Cortex of kidney (tissue), 1 donor: Measurements from ENCODE around the gene SUGP1.
"Not testable (repeated sequence)": the region's sequence is repeated elsewhere in the genome, so short reads cannot be mapped to it uniquely, and the experiment has no call there.

Source experiments
- DNase-seq: peaks from one replicate; lab custom pipeline; 2025; lab: John Stamatoyannopoulos, UW

SUGP1 gene

DNA sequence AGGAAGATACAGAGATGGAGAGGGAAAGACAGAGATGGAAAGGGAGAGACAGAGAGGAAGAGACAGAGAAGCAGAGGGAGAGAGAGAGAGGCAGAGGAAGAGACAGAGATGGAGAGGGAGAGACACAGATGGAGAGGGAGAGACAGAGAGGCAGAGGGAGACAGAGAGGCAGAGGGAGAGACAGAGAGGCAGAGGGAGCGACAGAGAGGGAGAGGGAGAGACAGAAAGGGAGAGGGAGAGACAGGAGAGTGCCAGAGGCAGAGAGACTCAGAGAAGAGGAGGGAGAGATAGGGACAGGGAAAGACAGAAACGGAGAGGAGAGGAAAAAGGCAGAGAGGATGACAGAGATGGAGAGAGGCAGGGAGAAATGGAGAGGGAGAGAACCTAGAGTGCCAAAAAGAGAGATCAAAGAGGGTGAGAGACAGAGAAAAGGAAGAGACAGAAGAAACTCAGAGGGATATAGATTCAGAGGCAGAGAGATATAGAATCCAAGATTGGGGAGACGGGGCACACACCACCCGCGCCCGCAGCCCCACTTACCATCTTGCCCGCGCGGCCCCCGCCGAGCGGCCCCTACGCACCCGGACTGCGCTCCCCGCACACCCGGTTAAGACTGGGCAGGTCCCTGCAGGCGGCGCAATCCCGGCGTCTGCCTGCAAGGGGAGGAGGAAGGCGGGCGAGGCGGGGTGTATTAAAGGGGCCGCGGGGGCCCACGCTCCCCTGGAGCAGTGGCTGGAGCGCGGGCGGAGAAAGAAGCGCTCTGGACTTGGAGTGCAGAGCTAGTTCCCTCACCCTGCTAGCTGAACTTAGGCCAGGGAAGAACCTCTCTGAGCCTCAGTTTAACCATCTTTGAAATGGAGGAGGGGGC, 57.9 kb downstream of the SUGP1 start:
- no peak for DNase-seq

DNA sequence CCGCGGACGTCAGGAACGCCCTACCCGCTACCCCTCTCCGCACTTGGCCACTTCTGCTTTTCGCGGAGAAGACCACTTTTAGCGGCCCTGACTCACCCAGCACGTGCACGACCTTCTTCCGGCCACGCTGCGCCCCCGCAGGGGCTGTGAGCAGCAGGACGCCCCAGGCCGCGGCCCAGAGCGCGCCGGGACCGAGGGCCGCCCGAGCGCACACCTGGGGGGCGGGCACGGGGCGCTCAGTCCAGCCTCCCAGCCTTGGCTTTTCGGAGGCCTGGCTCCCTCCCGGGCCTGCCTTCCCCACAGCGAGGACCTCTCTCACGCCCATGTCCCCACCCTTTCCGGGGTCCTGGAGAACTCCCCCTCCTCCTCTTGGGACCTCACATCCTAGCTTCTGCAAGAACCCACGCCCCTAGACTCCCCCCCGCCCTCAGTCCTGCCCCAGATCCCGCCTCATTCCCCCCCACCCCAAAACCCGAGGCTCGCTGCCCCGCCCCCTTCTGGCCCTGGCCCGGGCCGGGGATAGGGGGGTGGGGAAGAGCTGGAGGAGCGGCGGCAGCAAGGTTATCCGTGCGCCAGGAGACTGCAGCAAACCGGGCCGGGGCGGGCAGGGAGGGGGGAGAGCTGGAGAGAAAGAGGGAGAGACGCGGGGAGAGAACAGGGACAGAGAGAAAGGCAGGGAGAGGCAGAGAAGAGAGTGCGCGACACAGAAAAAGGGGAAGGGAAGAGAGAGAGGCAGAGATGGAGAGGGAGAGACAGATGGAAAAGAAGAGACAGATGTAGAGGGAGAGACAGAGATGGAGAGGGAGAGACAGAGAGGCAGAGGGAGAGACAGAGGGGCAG, 58.7 kb downstream of the SUGP1 start:
- no peak for DNase-seq

DNA sequence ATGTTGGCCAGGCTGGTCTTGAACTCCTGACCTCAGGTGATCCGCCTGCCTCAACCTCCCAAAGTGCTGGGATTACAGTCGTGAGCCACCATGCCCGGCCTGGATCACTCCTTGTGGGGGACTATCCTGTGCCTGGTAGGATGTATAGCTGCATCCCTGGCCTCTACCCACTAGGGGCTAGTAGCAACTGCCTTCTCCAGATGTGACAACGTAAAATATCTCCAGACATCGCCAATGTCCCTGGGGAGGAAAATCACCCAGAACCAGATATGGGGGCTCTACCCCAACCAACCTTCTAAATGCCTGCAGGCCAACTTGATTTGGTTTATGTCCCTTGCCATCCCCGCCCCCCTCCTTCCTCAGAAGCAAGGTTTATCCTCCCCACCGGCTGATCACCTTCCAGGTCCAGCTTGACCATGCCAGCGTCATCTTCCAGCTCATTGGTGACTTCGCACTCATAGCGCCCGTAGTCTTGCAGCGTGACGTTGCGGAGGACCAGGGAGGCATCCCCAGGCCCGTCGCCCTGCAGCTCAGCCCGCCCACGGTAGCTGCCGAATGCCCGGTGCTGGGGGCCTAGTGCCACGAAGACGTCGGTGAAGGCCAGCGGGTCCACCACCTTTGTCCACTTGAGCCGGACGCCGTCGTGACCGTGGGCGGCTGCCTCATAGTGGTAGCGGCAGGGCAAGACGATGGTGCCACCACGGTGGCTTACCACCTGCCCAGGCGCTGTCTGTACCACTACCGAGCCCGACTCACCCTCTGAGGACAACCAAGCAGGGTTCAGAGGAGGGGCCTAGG, 59.7 kb downstream of the SUGP1 start:
- no peak for DNase-seq

DNA sequence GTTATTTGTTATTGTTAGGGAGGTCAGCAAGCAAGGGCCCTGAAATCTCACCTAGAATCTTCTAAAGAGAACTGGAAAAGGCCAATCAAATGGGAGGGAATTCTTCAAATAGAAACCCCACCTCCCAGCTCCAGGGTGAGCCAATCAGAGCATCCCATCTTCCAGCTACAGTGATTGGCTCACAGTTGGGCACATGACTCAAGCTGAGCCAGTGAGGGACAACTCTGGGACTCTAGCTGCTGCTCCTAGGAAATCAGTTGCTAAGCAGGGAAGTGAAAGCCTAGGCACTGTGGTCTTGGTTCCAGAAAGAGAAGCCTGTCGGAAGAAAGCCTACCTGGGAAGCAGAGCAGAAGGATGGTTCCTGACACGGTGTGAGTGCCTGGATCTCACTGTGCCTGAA, 60.6 kb downstream of the SUGP1 start:
- no peak for DNase-seq

DNA sequence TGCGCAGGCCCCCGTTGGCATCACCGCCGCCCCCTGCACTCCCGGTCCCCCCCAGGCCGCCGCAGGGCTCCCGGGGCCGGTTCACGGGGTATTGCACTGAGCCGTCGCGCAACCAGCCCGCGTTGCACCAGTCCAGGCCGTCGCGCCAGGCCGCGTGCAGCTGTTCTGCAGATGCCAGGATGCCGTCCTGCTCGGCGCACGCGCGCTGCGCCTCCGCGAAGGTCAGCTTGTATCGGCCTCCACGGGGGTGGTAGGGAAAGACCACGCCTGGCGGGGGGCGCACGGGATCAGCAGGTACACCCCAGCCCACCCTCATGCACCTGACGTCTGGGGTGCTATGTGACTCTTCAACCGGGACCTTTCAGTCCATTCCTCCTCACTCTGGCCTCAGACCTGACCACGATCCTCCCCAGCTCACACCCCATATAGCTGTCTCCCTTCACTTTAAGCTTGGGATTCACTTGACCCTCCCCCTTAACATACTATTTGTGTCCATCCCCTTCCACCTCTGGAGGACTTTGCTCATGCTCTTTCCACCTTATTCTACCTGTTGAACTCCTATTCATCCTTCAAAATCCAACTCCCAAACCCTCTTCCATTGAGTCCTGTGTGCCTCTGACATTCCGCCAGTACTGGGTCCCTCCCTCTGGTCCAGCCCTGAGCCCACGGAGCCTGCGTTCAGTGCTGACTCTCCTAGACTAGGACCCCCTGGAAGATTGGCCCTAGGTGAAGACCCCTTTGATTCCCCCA, 61.5 kb downstream of the SUGP1 start:
- DNase-seq, result no peak

DNA sequence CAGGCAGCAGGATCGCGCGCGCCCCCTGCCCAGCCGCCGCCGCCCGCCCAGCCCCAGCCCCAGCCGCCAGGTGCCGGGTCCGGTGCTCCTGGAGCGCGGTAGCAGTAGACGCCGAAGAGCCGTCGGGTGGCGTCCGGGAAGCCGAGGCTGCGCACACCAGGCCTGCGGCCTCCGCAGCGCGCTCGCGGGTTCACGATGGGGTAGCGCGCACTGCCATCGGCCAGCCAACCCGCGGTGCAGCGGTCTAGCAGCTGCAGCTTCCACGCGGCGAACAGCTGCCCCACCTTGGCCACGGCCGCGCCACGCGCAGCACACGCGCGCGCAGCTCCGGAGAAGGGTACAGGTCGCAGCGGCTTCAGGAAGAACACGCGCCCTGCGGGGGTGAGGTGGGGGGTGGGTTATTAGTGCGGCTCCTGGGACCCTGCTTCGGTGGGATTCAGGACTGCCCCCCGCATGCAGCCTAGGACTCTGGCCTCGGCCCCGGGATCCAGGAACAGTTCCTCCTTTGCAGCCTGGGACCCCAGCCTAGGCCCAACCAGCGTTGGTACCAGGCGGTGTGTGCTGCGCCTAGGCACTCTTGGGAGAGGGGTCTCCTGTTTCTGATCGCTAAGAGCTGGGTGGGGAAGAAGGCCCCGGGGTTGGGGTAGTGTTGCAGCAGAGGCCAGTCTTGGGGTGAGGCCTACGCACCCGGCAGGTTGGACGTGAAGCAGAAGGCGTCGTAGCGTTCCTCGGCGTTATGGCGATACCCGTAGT, 62.3 kb downstream of the SUGP1 start:
- no peak for DNase-seq

DNA sequence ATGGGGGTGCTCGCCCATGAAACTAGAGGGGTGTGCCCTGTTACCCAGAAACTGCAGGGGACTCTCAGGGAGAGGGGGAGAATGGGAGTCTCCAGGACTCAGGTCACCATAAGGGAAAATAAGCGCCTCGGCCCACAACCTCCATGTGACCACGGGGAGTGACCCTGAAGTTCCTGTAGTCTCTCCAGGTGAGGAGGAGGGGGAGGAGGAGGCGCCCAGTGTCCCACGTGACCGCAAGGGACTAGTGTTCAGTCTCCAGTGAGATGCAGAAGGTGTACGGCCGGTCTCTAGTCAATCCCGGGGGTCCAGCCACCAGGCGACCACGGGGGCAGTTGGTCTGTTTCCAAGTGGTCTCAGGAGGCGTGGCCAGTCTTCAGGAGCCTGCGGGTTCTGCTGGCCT, 63.2 kb downstream of the SUGP1 start:
- no peak for DNase-seq

DNA sequence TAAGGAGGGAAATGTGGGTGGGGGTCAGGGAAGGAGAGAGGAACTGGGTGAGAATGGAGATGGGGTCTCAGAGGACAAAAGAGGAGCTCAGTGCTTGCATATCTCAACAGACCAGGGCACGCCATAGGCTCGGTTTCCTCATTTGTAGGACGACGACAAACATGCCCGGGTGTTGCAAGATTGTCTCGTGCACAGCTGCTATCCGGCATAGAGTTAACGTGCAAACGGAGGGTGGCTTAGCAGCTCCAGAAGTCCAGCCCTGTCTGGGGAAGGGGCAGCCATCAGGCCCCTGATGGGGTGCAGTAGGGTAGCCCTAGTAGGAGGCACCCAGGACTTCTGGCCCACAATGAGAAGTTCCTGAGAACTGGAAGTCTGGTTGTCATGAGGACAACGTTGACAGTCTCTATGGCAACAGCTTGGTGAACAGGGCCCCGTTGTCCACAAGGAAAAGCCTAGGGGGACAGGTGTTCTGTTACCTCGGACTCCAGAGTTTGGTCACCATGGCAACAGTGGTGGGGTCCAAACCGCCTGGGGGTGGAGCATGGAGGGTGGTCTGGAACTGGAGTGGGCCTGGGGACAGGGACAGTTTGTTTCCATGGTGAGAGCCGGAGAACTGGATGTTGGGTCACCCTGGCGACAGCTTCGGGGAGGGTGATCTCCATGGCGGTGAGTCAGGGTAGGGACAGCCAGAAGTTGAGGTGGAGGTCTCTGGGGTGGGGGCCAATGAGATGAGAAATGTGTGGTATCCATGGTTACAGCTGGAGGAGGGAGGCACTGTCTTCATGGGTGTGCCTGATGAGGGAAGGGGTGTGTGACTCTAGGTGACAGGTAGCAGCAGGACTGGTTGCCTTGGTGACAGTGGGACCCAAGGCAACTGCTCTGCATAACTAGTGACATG, 64.0 kb downstream of the SUGP1 start:
- no peak for DNase-seq

DNA sequence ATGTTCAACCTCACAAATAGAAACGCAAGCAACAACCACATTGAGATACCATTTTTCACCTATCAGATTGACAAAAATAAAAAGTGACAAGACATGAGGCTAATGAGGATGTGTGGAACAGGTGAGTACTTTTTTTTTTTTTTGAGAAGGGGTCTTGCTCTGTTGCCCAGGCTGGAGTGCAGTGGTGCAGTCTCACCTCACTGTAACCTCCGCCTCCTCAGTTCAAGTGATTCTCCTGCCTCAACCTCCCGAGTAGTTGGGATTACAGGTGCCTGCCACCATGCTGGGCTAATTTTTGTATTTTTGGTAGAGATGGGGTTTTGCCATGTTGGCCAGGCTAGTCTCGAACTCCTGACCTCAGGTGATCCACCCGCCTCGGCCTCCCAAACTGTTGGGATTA, 66.9 kb downstream of the SUGP1 start:
- DNase-seq, result not testable (repeated sequence)

DNA sequence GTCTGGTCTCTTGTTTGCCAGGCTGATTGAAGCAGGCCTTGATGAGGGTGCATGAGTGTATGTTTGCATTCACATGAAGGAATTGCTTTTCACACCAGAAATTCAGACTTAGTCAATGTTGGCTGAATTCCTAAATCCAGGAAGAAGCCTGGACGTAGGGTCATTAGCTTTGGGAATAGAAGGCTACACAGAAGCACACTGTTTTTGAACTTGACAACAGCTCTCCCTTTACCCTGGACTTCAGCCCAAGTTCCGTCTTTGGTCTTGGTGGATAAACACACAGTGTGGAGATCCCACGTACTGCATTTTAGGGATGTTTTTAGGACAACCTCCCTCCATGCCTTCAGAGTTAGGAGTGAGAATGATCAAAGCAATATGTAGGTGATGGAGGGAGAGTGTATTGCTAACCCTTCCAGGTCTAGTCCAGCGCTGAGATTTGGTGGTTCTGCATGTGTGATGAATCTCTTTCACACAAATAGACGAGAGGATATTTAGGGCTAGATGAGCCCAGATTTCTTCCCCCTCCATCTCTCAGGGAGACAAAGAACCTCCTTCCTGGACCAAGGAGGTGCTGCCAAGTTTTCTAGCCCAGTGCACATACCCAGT, 70.0 kb downstream of the SUGP1 start:
- DNase-seq, result no peak

DNA sequence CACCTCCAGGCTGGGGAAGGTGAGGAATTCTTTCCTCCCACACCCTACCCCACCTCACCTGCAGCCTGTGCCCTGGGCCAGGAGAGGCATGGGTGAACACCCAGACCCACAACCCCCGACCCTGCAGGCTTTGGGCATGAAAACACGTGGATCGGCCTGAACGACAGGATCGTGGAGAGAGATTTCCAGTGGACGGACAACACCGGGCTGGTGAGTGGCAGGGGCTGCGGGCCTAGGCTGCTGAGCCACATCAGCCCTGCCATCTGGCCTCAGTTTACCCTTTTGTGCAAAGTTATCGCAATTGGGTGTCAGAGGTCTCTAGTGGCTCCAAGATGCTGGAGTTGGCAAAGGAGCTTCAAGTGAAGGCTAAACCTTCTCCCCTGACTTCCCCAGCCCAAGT, 79.8 kb downstream of the SUGP1 start:
- no peak for DNase-seq

DNA sequence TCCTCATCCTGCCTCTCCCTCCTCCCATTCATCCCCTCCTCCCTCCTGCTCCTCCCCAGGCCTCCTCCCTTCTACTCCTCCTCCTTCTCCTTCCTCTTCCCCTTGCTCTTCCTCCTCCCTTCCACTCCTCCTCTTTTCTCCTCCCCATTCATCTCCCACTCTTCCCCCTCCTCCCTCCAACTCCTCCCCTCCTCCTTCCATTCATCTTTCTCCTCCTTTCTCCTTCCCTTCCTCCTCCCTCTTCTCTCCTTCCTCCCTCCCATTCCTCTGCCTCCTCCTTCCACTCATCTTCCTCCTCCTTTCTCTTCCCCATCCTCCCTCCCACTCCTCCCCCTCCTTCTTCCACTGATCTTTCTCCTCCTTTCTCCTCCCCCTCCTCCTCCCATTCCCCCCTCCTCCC, 80.6 kb downstream of the SUGP1 start:
- DNase-seq, result no peak

DNA sequence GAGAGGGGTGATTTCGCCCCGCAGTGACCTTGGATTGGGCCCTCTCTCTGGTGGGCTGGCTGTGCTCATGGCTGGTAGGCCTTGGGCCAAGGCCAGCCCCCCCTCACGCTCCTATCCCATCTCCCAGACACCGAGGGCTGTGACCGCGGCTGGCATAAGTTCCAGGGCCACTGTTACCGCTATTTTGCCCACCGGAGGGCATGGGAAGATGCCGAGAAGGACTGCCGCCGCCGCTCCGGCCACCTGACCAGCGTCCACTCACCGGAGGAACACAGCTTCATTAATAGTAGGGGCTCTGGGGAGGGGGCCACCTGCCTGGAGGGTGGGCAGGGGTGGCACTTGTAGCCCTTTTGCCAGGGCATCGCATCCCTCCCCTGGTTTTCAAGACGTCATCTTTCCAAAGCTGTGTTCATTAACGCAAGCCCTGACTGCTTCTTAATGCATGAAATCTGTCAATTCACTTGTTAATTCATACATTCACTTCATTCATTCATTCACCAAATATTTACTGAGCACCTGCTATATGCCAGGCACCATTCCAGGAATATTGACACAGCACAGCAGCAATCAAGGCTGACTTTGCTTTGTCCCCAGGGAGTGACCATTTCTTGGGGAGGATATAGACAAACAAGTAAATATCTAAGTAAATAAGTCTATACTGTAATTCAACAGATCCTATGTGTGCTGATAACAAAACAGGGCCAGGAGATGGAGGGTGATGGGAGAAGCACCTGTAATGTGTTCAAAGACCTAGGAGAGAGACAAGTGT, 82.0 kb downstream of the SUGP1 start:
- DNase-seq, result no peak

DNA sequence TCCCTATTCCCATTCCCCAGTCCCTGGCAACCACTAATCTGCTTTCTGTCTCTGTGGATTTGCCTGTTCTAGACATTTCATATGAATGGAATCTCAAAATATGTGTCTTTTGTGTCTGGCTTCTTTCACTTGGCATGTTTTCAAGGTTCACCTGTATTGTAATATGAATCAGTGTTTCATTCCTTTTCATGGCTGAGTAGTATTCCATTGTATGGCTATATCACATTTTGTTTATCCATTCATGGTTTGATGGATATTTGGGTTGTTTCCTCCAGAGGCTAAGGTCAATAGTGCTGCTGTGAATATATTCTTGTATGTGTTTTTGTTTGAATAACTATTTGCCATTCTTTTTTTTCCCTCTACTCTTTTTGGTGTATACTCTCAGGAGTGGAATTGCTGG, 84.1 kb downstream of the SUGP1 start:
- DNase-seq, result no peak

DNA sequence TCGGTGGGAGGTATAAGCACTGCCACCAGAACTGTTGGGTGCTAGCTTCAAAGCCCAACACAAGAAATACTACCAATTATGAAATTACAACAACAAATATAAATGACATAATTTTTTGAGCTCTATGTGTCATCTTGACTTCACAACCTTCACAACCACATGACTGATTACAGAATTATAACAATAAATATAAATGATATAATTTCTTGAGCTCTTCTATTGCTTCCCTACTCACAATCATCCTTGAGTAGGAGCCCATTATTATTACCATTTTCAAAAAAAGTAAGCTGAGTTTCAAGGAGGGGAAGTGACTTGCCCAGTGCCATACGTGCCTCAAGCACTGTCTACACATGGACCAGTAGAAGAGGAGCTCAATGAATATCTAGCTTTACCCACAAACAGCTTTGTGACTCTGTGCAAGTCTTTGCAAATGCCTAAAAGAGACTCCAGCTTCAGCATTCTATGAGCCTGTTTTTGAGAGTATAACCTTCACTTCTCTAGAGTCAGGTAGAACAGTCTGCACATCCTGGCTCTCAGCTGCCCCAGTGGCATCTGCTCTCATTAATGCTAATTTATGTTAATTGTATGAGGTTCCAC, 86.0 kb downstream of the SUGP1 start:
- DNase-seq, result no peak

DNA sequence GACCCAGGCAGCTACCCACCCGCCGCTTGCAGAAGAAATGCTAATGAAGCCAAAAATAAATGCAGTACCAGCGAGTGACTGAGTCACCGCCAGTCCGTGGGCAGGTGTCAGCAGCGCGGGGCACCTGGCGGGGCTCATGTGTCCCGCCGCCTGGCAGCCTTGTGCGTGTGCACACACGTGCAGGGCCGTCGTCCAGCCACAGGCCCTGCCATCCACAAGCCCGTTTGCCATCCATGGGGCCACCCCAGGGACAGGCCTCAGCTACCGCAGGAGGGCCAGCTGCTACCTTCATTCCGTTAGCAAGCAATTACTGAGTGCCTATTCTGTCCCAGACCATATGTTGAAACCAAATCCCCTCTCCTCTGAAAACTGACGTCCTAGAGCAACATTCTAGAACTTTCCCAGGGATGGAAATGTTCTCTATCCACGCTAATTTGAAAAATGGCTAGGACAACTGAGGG, 88.0 kb downstream of the SUGP1 start:
- no peak for DNase-seq

DNA sequence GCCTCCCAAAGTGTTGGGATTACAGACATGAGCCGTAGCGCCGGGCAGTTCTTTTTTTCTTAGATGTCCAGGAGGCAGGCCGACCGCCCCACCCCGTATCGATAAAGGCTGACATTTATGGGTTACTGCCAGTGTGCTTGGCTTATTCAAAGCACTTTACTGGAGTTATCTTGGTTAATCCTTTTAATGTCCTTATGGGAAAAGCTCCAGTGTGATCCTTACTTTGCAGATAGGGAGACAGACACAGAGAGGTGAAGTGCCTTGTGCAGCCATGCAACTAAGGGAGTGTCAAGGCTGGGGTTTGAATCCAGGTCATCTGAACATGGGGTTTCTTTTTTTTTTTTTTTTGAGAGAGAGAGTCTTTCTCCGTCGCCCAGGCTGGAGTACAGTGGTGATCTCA, 89.3 kb downstream of the SUGP1 start:
- no peak for DNase-seq

DNA sequence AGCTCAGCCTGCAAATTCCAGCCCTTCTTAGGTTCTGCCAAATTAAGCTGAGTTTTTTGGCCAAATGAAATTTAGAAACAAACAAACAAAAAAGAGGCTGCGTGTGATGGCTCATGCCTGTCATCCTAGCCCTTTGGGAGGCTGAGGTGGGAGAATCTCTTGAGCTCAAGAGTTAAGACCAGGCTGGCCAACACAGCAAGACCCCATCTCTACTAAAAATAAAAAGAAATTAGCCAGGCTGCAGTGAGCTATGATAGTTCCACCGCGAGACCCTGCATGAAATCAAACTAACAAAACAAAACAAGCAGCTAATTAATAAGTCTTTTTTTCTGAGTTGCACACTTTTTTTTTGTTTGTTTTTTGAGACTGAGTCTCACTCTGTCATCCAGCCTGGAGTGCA, 90.6 kb downstream of the SUGP1 start:
- DNase-seq, result no peak
